GM23338 (cell line): Measurements from ENCODE around the gene AEN. TPM values are rescaled to one million over a fixed set of nuclear protein-coding genes. Genes with fewer than 3 reads are reported as not detected.
"Not testable (repeated sequence)": the region's sequence is repeated elsewhere in the genome, so short reads cannot be mapped to it uniquely, and the experiment has no call there.

ENCODE experiments used
- ATAC-seq: fragments of 200-7000 bp; cut with Tn5 transposase; 3 replicates; pipeline ENCODE4 v1.9.1; 2020
- DNase-seq: peaks from one replicate; pipeline ENCODE4 v3.0.0-alpha.2; 2015; ENCODE audit warnings: low spot score
- H2AFZ ChIP-seq: fragments of 200-600 bp; sonication (generic); 2 replicates; pipeline ENCODE4 v1.8.0; 2016; ENCODE audit warnings: antibody characterized with exemption, mild to moderate bottlenecking, moderate library complexity
- H3F3A ChIP-seq: fragments of 200-600 bp; sonication (generic); replicated peaks from 2 replicates; pipeline ENCODE4 v1.8.0; 2017; ENCODE audit warnings: antibody characterized with exemption, mixed run types, low read depth
- H3K27ac ChIP-seq: fragments of 200-600 bp; sonication (generic); 2 replicates; pipeline ENCODE4 v1.6.1; 2016; ENCODE audit warnings: low read depth
- H3K27me3 ChIP-seq: fragments of 200-600 bp; sonication (generic); 2 replicates; pipeline ENCODE4 v1.8.0; 2016; ENCODE audit warnings: mild to moderate bottlenecking, mixed run types, moderate library complexity; ENCODE audit not compliant: insufficient read depth
- H3K36me3 ChIP-seq: fragments of 200-600 bp; sonication (generic); 2 replicates; pipeline ENCODE4 v1.8.0; 2016; ENCODE audit warnings: mild to moderate bottlenecking; ENCODE audit not compliant: insufficient read depth
- H3K4me1 ChIP-seq: fragments of 200-600 bp; sonication (generic); 2 replicates; pipeline ENCODE4 v1.8.0; 2016; ENCODE audit warnings: mild to moderate bottlenecking, moderate library complexity; ENCODE audit not compliant: insufficient read depth
- H3K4me2 ChIP-seq: fragments of 200-600 bp; sonication (generic); 2 replicates; pipeline ENCODE4 v1.7.1; 2017; ENCODE audit warnings: mixed run types
- H3K4me3 ChIP-seq: fragments of 200-600 bp; sonication (generic); 2 replicates; pipeline ENCODE4 v1.6.1; 2016; ENCODE audit warnings: mixed run types
- H3K79me2 ChIP-seq: fragments of 200-600 bp; sonication (generic); replicated peaks from 2 replicates; pipeline ENCODE4 v1.8.0; 2017; ENCODE audit warnings: mild to moderate bottlenecking; ENCODE audit not compliant: insufficient read depth
- H3K9me2 ChIP-seq: fragments of 200-600 bp; sonication (generic); 2 replicates; pipeline ENCODE4 v1.8.0; 2017; ENCODE audit not compliant: insufficient read depth
- H4K20me1 ChIP-seq: fragments of 200-600 bp; sonication (generic); replicated peaks from 2 replicates; pipeline ENCODE4 v1.8.0; 2017; ENCODE audit warnings: mild to moderate bottlenecking; ENCODE audit not compliant: insufficient read depth
- H3K27ac Mint-ChIP-seq: 2 replicates; pipeline ENCODE4 v1.8.0; 2020; ENCODE audit warnings: inconsistent platforms, mild to moderate bottlenecking, moderate library complexity, mixed read lengths
- H3K27me3 Mint-ChIP-seq: 3 replicates; pipeline ENCODE4 v1.8.0; 2022; ENCODE audit warnings: low read depth, mild to moderate bottlenecking, moderate library complexity, mixed read lengths, inconsistent platforms; ENCODE audit not compliant: insufficient read depth, poor library complexity
- H3K36me3 Mint-ChIP-seq: 3 replicates; pipeline ENCODE4 v1.8.0; 2021; ENCODE audit warnings: low read depth, mild to moderate bottlenecking, inconsistent platforms, moderate library complexity, mixed read lengths
- H3K4me1 Mint-ChIP-seq: 3 replicates; pipeline ENCODE4 v1.8.0; 2020; ENCODE audit warnings: mild to moderate bottlenecking, inconsistent platforms, mixed read lengths
- H3K4me3 Mint-ChIP-seq: 3 replicates; pipeline ENCODE4 v1.8.0; 2021; ENCODE audit warnings: moderate library complexity, mild to moderate bottlenecking, inconsistent platforms, mixed read lengths
- H3K9me3 Mint-ChIP-seq: 3 replicates; pipeline ENCODE4 v1.8.0; 2020; ENCODE audit warnings: moderate library complexity, mild to moderate bottlenecking, inconsistent platforms, mixed read lengths
- ETS1 ChIP-seq: IDR thresholded peaks from 2 replicates; pipeline ENCODE4 v1.6.1; 2016; ENCODE audit warnings: antibody characterized with exemption
- EZH2 ChIP-seq: fragments of 200-600 bp; sonication (generic); IDR thresholded peaks from one replicate; pipeline ENCODE4 v1.8.0; 2017; ENCODE audit warnings: antibody characterized with exemption, mild to moderate bottlenecking, low read depth; ENCODE audit not compliant: unreplicated experiment
- JUNB ChIP-seq: IDR thresholded peaks from one replicate; pipeline ENCODE4 v1.6.1; 2016; ENCODE audit warnings: antibody characterized with exemption; ENCODE audit not compliant: unreplicated experiment
- NANOG ChIP-seq: IDR thresholded peaks from 2 replicates; pipeline ENCODE4 v1.6.1; 2016; ENCODE audit warnings: antibody characterized with exemption, borderline replicate concordance
- POLR2AphosphoS5 ChIP-seq: IDR thresholded peaks from 2 replicates; pipeline ENCODE4 v1.6.1; 2016; ENCODE audit warnings: antibody characterized with exemption, low read depth
- REST ChIP-seq: IDR thresholded peaks from one replicate; pipeline ENCODE4 v1.6.1; 2018; ENCODE audit warnings: antibody characterized with exemption; ENCODE audit not compliant: unreplicated experiment
- ZNF331 ChIP-seq: fragments of 250-450 bp; sonication (Bioruptor Pico); IDR thresholded peaks from 2 replicates; pipeline ENCODE4 v1.5.0; 2020; ENCODE audit warnings: low read depth, mild to moderate bottlenecking, moderate library complexity
- polyA plus RNA-seq: library from polyadenylated mRNA; unstranded; fragments of >200 nt; fragmentation: Nextera tagmentation; extraction: Ambion mirVana; gene quantifications from 2 replicates; pipeline ENCODE4 v1.2.1, GENCODE V29; 2016
- total RNA-seq: library from RNA; depleted of rRNA; stranded (reverse); fragments of >200 nt; shearing (Covaris generic); gene quantifications from 2 replicates; pipeline ENCODE4 v1.2.3, GENCODE V29; 2014

AEN gene
- total and polyA plus RNA-seq, 2 experiments from 2014 or later, result 82.3 to 220 TPM

- H3K27ac Mint-ChIP-seq, H3K4me2 ChIP-seq, H3K27me3 ChIP-seq, H3K4me3 ChIP-seq, H3K9me3 Mint-ChIP-seq, H3K4me3 Mint-ChIP-seq, ATAC-seq, H3K9me2 ChIP-seq, H2AFZ ChIP-seq, H3K27ac ChIP-seq, DNase-seq: not testable (repeated sequence)
- Mint-ChIP-seq H3K36me3 (peaks cover 71% of the 10 kb centered on the region), H3K4me1 (peaks cover 35% of the 10 kb centered on the region), H3K27me3 (peaks cover 15% of the 10 kb centered on the region)
- Histone ChIP-seq H3K4me1 (peaks cover 24% of the 10 kb centered on the region), H3K36me3 (peaks cover 33% of the 10 kb centered on the region), H3K79me2 (peaks cover 21% of the 10 kb centered on the region), H3F3A (peaks cover 51% of the 10 kb centered on the region), H4K20me1 (peaks cover 54% of the 10 kb centered on the region)
Observed at GRCh38 chr15:88632797-88633196, 11.7 kb downstream of the AEN start.

- H3K4me2 ChIP-seq, result no peak overlapping the region
- no peak overlapping the region for H3K4me3 ChIP-seq
- H3K4me3 Mint-ChIP-seq, result no peak overlapping the region
- peaks cover 50% of the 10 kb centered on the region for H3F3A ChIP-seq
- no peak overlapping the region for H2AFZ ChIP-seq
- no peaks in the 10 kb centered on the region for H3K9me2 ChIP-seq
- H3K4me1 ChIP-seq, result peaks cover 31% of the 10 kb centered on the region
- peaks cover 17% of the 10 kb centered on the region for H3K27me3 Mint-ChIP-seq
- no peaks in the 10 kb centered on the region for H3K9me3 Mint-ChIP-seq
- H3K79me2 ChIP-seq, result peaks cover 6% of the 10 kb centered on the region
- DNase-seq (no peak), ATAC-seq (no peak)
- H4K20me1 ChIP-seq, result peaks cover 42% of the 10 kb centered on the region
- H3K36me3 ChIP-seq, result peaks cover 20% of the 10 kb centered on the region; the same call in 1 of the 2 replicates
- peaks cover 54% of the 10 kb centered on the region for H3K36me3 Mint-ChIP-seq
- H3K27ac Mint-ChIP-seq, result no peak overlapping the region
- H3K27ac ChIP-seq, result 0 out of 2 replicates have a peak overlapping the region, but pooled peaks have one; percentile 6
- TF ChIP-seq REST (no peak), NANOG (no peak), POLR2AphosphoS5 (no peak)
- peaks cover 45% of the 10 kb centered on the region for H3K4me1 Mint-ChIP-seq
- no peaks in the 10 kb centered on the region for H3K27me3 ChIP-seq
Observed at GRCh38 chr15:88634449-88634848, 13.3 kb downstream of the AEN start.

- no peak overlapping the region for H3K4me3 Mint-ChIP-seq
- Histone ChIP-seq H3K4me3 (no peak overlapping the region), H3K27me3 (no peaks in the 10 kb centered on the region), H3K27ac (no peak overlapping the region), H3K36me3 (peaks cover 12% of the 10 kb centered on the region; the same call in 1 of the 2 replicates), H3K9me2 (no peaks in the 10 kb centered on the region), H3K79me2 (no peaks in the 10 kb centered on the region), H3K4me1 (peaks cover 31% of the 10 kb centered on the region), H3F3A (peaks cover 47% of the 10 kb centered on the region), H3K4me2 (no peak overlapping the region), H4K20me1 (peaks cover 34% of the 10 kb centered on the region), H2AFZ (no peak overlapping the region)
- ATAC-seq, result no peak
- no peak for TF ChIP-seq JUNB
- TF ChIP-seq NANOG, result no peak
- TF ChIP-seq ZNF331 (CRISPR knock-in tag), result no peak
- TF ChIP-seq ETS1, result no peak
- no peak for TF ChIP-seq EZH2
- no peak; the same call in 1 of the 2 replicates for TF ChIP-seq POLR2AphosphoS5
- H3K27me3 Mint-ChIP-seq, result peaks cover 15% of the 10 kb centered on the region
- DNase-seq, result no peak
- H3K27ac Mint-ChIP-seq, result no peak overlapping the region
- H3K9me3 Mint-ChIP-seq, result no peaks in the 10 kb centered on the region
- peaks cover 46% of the 10 kb centered on the region for H3K36me3 Mint-ChIP-seq
- peaks cover 48% of the 10 kb centered on the region for H3K4me1 Mint-ChIP-seq
Observed at GRCh38 chr15:88635318-88635717, 14.2 kb downstream of the AEN start.
